AG09309 (cell line): ENCODE data around the gene SHMT2.
"Not testable (repeated sequence)": the region's sequence is repeated elsewhere in the genome, so short reads cannot be mapped to it uniquely, and the experiment has no call there.

ENCODE experiments used
- DNase-seq: peaks from one replicate; pipeline ENCODE4 v3.0.0-alpha.2; 2010; ENCODE audit warnings: low read depth
- H3K4me3 ChIP-seq: 2 replicates; pipeline ENCODE4 v1.5.1; 2011; ENCODE audit warnings: mild to moderate bottlenecking, low read depth, low read length, moderate library complexity; ENCODE audit not compliant: control insufficient read depth
- TF ChIP-seq, protein P1 (sequence below): IDR thresholded peaks from 2 replicates; pipeline ENCODE4 v1.5.1; 2011; ENCODE audit warnings: mild to moderate bottlenecking, low read depth, low read length, inconsistent platforms; ENCODE audit not compliant: insufficient read depth, control insufficient read depth; ENCODE audit errors: missing control alignments

The SHMT2 gene

DNA sequence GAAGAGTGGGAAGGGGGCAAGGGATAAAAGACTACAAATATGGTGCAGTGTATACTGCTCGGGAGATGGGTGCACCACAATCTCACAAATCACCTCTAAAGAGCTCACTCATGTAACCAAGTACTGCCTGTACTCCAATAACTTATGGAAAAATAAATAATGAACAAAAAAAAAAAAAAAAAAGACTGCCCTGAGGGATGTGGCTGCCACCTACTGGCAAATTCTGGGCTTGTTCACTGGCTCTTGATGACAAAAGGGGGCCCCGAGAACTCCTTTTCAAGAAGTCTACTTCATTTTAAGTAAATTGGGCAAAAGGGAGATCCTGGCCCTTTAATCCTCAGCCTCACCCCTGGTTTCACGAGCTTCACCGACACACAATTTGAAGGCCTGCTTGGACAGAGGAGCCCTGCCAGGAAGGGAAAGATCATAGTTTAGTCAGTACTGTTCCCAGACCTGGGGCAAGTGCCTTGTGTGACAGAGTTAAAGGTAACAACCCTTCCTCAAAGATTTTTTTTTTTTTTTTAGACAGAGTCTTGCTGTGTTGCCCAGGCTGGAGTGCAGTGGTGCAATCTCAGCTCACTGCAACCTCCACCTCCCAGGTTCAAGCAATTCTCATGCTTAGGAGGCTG, 47.5 kb downstream of the SHMT2 start:
- TF ChIP-seq, protein P1, sequence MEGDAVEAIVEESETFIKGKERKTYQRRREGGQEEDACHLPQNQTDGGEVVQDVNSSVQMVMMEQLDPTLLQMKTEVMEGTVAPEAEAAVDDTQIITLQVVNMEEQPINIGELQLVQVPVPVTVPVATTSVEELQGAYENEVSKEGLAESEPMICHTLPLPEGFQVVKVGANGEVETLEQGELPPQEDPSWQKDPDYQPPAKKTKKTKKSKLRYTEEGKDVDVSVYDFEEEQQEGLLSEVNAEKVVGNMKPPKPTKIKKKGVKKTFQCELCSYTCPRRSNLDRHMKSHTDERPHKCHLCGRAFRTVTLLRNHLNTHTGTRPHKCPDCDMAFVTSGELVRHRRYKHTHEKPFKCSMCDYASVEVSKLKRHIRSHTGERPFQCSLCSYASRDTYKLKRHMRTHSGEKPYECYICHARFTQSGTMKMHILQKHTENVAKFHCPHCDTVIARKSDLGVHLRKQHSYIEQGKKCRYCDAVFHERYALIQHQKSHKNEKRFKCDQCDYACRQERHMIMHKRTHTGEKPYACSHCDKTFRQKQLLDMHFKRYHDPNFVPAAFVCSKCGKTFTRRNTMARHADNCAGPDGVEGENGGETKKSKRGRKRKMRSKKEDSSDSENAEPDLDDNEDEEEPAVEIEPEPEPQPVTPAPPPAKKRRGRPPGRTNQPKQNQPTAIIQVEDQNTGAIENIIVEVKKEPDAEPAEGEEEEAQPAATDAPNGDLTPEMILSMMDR = peak; percentile 52
- no peak overlapping the region for H3K4me3 ChIP-seq
- no peak for DNase-seq

DNA sequence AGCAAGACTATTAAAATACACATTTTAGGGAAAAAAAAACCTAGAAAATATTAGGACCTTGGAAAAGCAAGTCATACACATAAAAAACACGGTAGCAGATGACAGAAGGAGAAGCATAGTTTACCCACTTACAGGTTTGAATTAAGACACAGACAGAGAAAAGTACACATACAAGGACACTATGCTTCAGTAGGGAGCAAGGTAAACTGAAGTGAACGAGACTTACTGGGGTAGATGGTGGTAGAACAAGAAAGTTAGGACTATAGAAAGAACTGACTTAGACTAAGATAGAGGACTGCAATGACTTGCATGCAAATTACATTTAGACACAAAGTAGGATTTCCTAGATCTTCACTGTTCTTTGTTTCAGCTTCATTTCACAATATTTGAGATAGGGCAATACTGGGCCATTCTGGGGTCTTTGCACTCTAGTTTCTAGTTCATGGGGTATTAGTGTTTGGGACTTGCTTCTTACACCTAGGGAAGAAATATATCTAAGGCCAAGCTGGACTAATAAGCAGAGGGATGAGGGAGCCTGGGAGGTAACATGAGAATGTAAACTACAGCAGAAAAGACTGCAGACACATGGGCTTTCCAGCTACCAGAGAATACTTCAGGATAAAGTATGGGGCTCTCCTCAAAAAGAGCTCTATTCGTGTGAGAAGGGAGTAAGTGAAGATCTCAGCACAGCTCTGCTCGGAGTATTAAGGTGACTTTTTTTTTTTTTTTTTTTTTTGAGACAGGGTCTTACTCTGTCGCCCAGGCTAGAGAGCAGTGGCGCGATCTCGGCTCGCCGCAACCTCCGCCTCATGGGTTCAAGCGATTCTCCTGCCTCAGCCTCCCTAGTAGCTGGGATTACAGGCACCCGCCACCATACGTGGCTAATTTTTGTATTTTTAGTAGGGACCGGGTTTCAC, 49.2 kb downstream of the SHMT2 start:
- TF ChIP-seq, protein P1 = no peak
- H3K4me3 ChIP-seq = no peak overlapping the region

DNA sequence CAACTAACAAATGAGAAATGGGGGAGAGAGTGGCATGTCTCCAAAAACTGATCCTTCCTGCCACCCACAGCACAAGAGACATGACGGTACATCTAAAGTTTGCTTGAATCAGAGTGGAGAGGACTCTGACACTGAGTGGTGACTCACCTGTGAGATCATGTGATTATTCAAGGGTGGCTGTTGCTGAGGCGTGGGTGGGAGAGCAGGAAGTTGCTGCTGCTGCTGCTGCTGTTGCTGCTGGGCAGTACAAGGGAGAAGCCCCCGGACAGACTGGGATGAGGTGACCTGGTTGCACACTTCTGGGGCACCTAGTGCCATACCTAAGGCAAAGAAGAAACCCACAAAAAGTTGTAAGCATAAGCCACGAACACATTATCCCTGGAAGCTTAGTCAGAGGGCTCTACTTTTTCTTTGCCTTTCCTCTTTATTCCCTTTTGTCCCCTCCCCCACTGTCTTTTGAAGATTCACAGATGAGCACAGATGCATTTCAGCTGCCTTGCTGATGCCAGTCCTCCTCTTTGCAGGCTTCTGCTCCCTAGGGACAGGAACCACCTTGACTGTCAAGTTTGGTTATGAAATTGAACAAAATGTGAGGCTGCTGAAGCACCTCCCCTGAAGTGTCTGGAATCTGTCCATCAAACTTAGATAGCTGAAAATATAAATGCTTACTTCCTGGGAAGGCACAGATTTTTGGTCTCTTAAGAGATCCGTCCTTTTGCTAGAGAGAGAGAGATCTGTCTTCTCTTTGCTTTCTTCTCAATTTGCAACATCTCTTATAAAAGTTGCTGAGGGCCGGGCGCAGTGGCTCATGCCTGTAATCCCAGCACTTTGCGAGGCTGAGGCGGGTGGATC, 50.9 kb downstream of the SHMT2 start:
- TF ChIP-seq, protein P1 = no peak
- no peak overlapping the region for H3K4me3 ChIP-seq
- peak; percentile 79 for DNase-seq

More for the DNA sequence above, 49.2 kb downstream of the SHMT2 start:
- DNase-seq = no peak

GRCh38 chr12:57282073-57282472, 52.6 kb downstream of the SHMT2 start:
- DNase-seq, H3K4me3 ChIP-seq: not testable (repeated sequence)
